SK-N-SH (cell line): Measurements from ENCODE around the gene CCDC34. TPM values are rescaled to one million over a fixed set of nuclear protein-coding genes. Genes with fewer than 3 reads are reported as not detected.

Experiments used
- CTCF ChIA-PET: fragments of 300-600, 350-600 bp; formaldehyde crosslinking; extraction: SDS; loops from one replicate; lab custom pipeline; 2021; lab: Yijun Ruan, JAX
- POLR2A ChIA-PET: fragments of 350-600 bp; sonication (Branson Sonifier 250); formaldehyde crosslinking; extraction: SDS; loops from one replicate; lab custom pipeline; 2020; ENCODE audit warnings: antibody characterized with exemption, inconsistent platforms; lab: Yijun Ruan, JAX
- DNase-seq: peaks from one replicate; pipeline ENCODE4 v3.0.0; 2012
- H2AFZ ChIP-seq: fragments of 200-600 bp; sonication (generic); 2 replicates; pipeline ENCODE4 v1.8.1; 2016; ENCODE audit warnings: antibody characterized with exemption, mild to moderate bottlenecking, low read depth
- H3F3A ChIP-seq: fragments of 200-600 bp; sonication (generic); replicated peaks from 2 replicates; pipeline ENCODE3; 2016; ENCODE audit warnings: antibody characterized with exemption, mild to moderate bottlenecking; ENCODE audit not compliant: insufficient read depth
- H3K27ac ChIP-seq, 2 experiments: fragments of 200-500 bp in 1 of 2; fragments of 200-600 bp in 1 of 2; sonication (Bioruptor generic) in 1 of 2; sonication (generic), shearing (Covaris generic) in 1 of 2; 2 replicates each; pipeline versions ENCODE4 v1.5.1 to v1.6.1; 2014 to 2016; ENCODE audit warnings: low read depth in 2 of 2, inconsistent platforms in 1 of 2, low read length in 1 of 2, mild to moderate bottlenecking in 1 of 2, mixed read lengths in 1 of 2
- H3K27me3 ChIP-seq: fragments of 200-600 bp; sonication (generic), shearing (Covaris generic); 2 replicates; pipeline ENCODE4 v1.6.1; 2016; ENCODE audit warnings: mixed run types; ENCODE audit not compliant: insufficient read depth
- H3K36me3 ChIP-seq, 2 experiments: fragments of 200-500 bp in 1 of 2; fragments of 200-600 bp in 1 of 2; sonication (Bioruptor generic) in 1 of 2; sonication (generic) in 1 of 2; replicated peaks in 1 of 2; 2 replicates each; pipeline versions ENCODE3 to v1.5.1; 2014 to 2016; ENCODE audit warnings: low read length in 1 of 2, mild to moderate bottlenecking in 1 of 2; ENCODE audit not compliant: insufficient read depth in 2 of 2, control insufficient read depth in 1 of 2
- H3K4me1 ChIP-seq, 2 experiments: fragments of 200-500 bp in 1 of 2; fragments of 200-600 bp in 1 of 2; sonication (Bioruptor generic) in 1 of 2; sonication (generic), shearing (Covaris generic) in 1 of 2; 2 replicates each; pipeline versions ENCODE4 v1.5.1 to v1.6.1; 2014 to 2016; ENCODE audit warnings: low read depth in 1 of 2, low read length in 1 of 2, mixed run types in 1 of 2; ENCODE audit not compliant: insufficient read depth in 2 of 2, control insufficient read depth in 1 of 2
- H3K4me2 ChIP-seq: fragments of 200-600 bp; sonication (generic), shearing (Covaris generic); 2 replicates; pipeline ENCODE4 v1.6.1; 2017; ENCODE audit warnings: mixed run types
- H3K4me3 ChIP-seq, 2 experiments: fragments of 200-500 bp in 1 of 2; fragments of 200-600 bp in 1 of 2; sonication (Bioruptor generic) in 1 of 2; sonication (generic), shearing (Covaris generic) in 1 of 2; 2 replicates each; pipeline versions ENCODE4 v1.5.1 to v1.8.1; 2014 to 2016; ENCODE audit warnings: low read depth in 2 of 2, inconsistent platforms in 1 of 2, low read length in 1 of 2, mild to moderate bottlenecking in 1 of 2, mixed read lengths in 1 of 2, moderate library complexity in 1 of 2
- H3K79me2 ChIP-seq: fragments of 200-600 bp; sonication (generic); 2 replicates; pipeline ENCODE4 v1.8.1; 2017; ENCODE audit warnings: mild to moderate bottlenecking; ENCODE audit not compliant: insufficient read depth
- H3K9ac ChIP-seq: fragments of 200-600 bp; sonication (generic); 2 replicates; pipeline ENCODE4 v1.6.1; 2017; ENCODE audit warnings: mixed run types
- H3K9me2 ChIP-seq: fragments of 200-600 bp; sonication (generic); 2 replicates; pipeline ENCODE4 v1.6.1; 2017; ENCODE audit warnings: mixed run types
- H3K9me3 ChIP-seq: fragments of 200-600 bp; sonication (generic); 2 replicates; pipeline ENCODE4 v1.6.1; 2017; ENCODE audit warnings: mixed run types, mild to moderate bottlenecking, moderate library complexity
- H4K20me1 ChIP-seq: fragments of 200-600 bp; sonication (generic); 2 replicates; pipeline ENCODE4 v1.6.1; 2017; ENCODE audit warnings: mild to moderate bottlenecking, mixed run types; ENCODE audit not compliant: insufficient read depth
- CHD2 ChIP-seq: fragments of 150-350 bp; IDR thresholded peaks from 2 replicates; pipeline ENCODE4 v1.6.1; 2018; ENCODE audit warnings: low read length; ENCODE audit not compliant: partially characterized antibody
- ELF1 ChIP-seq: IDR thresholded peaks from 2 replicates; pipeline ENCODE4 v1.4.0; 2012
- EP300 ChIP-seq, 2 experiments: IDR thresholded peaks; 2 replicates each; pipeline versions ENCODE4 v1.4.0 to v1.6.1; 2012; ENCODE audit warnings: borderline replicate concordance in 1 of 2, low read depth in 1 of 2, low read length in 1 of 2
- EZH2phosphoT487 ChIP-seq: fragments of 200-600 bp; sonication (generic); IDR thresholded peaks from 2 replicates; pipeline ENCODE4 v1.6.1; 2017; ENCODE audit warnings: low read depth, mixed run types, mild to moderate bottlenecking, antibody characterized with exemption, moderate library complexity, borderline replicate concordance
- FOSL2 ChIP-seq: IDR thresholded peaks from 2 replicates; pipeline ENCODE4 v1.4.0; 2012; ENCODE audit warnings: low read depth, mild to moderate bottlenecking, moderate library complexity, borderline replicate concordance
- FOXJ3 ChIP-seq: sonication (generic); formaldehyde crosslinking; IDR thresholded peaks from 2 replicates; pipeline ENCODE4 v1.5.1; 2020; ENCODE audit warnings: mild to moderate bottlenecking, missing genetic modification reagents
- FOXM1 ChIP-seq: IDR thresholded peaks from 2 replicates; pipeline ENCODE4 v1.4.0; 2012; ENCODE audit warnings: low read depth, mild to moderate bottlenecking
- JUND ChIP-seq: IDR thresholded peaks from 2 replicates; pipeline ENCODE4 v1.4.0; 2012
- MAX ChIP-seq: IDR thresholded peaks from 2 replicates; pipeline ENCODE4 v1.4.0; 2012; ENCODE audit warnings: low read depth
- MXI1 ChIP-seq: IDR thresholded peaks from 2 replicates; pipeline ENCODE4 v1.6.1; 2012; ENCODE audit warnings: mild to moderate bottlenecking, low read depth, low read length, improper control_type of control experiment
- POLR2AphosphoS5 ChIP-seq: IDR thresholded peaks from 2 replicates; pipeline ENCODE4 v1.6.1; 2012; ENCODE audit warnings: low read depth, low read length
- RCOR1 ChIP-seq: fragments of 150-350 bp; IDR thresholded peaks from 2 replicates; pipeline ENCODE4 v1.6.1; 2017; ENCODE audit warnings: antibody characterized with exemption, low read length
- REST ChIP-seq: IDR thresholded peaks from 2 replicates; pipeline ENCODE4 v1.6.1; 2012; ENCODE audit warnings: mild to moderate bottlenecking, low read depth, low read length, moderate library complexity
- RXRA ChIP-seq: IDR thresholded peaks from 2 replicates; pipeline ENCODE4 v1.4.0; 2012; ENCODE audit warnings: low read depth, mild to moderate bottlenecking, borderline replicate concordance
- TCF12 ChIP-seq: IDR thresholded peaks from 2 replicates; pipeline ENCODE4 v1.4.0; 2012
- polyA plus RNA-seq, 3 experiments: library from polyadenylated mRNA; depleted of rRNA; stranded (reverse); fragments of >200 nt; gene quantifications; 2 replicates each; pipeline ENCODE4 v1.2.3, GENCODE V29; 2012
- TF ChIP-seq, protein P1 (sequence below): fragments of 200-600 bp; sonication (generic); IDR thresholded peaks from 2 replicates; pipeline ENCODE4 v1.6.1; 2017; ENCODE audit warnings: antibody characterized with exemption, mild to moderate bottlenecking, moderate library complexity
- TF ChIP-seq, protein P2 (sequence below): IDR thresholded peaks from 2 replicates; pipeline ENCODE4 v1.4.0; 2012; ENCODE audit warnings: low read depth, borderline replicate concordance

Gene CCDC34
- polyA plus RNA-seq, 1 of the 3 experiments (the other 2 are of a cell fraction): 6.7 TPM

- H3K27ac ChIP-seq: no peak overlapping the region
- H3K4me2 ChIP-seq: no peak overlapping the region
- no peaks in the 10 kb centered on the region for H3K36me3 ChIP-seq
- no peak for TF ChIP-seq FOXM1
- TF ChIP-seq CHD2: no peak
- TF ChIP-seq, protein P1, sequence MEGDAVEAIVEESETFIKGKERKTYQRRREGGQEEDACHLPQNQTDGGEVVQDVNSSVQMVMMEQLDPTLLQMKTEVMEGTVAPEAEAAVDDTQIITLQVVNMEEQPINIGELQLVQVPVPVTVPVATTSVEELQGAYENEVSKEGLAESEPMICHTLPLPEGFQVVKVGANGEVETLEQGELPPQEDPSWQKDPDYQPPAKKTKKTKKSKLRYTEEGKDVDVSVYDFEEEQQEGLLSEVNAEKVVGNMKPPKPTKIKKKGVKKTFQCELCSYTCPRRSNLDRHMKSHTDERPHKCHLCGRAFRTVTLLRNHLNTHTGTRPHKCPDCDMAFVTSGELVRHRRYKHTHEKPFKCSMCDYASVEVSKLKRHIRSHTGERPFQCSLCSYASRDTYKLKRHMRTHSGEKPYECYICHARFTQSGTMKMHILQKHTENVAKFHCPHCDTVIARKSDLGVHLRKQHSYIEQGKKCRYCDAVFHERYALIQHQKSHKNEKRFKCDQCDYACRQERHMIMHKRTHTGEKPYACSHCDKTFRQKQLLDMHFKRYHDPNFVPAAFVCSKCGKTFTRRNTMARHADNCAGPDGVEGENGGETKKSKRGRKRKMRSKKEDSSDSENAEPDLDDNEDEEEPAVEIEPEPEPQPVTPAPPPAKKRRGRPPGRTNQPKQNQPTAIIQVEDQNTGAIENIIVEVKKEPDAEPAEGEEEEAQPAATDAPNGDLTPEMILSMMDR: no peak
- TF ChIP-seq, protein P2, sequence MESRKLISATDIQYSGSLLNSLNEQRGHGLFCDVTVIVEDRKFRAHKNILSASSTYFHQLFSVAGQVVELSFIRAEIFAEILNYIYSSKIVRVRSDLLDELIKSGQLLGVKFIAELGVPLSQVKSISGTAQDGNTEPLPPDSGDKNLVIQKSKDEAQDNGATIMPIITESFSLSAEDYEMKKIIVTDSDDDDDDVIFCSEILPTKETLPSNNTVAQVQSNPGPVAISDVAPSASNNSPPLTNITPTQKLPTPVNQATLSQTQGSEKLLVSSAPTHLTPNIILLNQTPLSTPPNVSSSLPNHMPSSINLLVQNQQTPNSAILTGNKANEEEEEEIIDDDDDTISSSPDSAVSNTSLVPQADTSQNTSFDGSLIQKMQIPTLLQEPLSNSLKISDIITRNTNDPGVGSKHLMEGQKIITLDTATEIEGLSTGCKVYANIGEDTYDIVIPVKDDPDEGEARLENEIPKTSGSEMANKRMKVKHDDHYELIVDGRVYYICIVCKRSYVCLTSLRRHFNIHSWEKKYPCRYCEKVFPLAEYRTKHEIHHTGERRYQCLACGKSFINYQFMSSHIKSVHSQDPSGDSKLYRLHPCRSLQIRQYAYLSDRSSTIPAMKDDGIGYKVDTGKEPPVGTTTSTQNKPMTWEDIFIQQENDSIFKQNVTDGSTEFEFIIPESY: no peak
- TF ChIP-seq FOSL2: no peak
- TF ChIP-seq TCF12: no peak
- TF ChIP-seq MAX: no peak
- no peak for TF ChIP-seq FOXJ3 (CRISPR knock-in tag)
- no peak for TF ChIP-seq REST
- TF ChIP-seq POLR2AphosphoS5: no peak
- no peak for TF ChIP-seq JUND
- TF ChIP-seq RCOR1: no peak
- no peak for TF ChIP-seq EP300 (IDR thresholded peaks at IDR 0.05; ENCODE audit: borderline replicate concordance in 1 of 2, low read depth in 1 of 2, low read length in 1 of 2)
- no peak for TF ChIP-seq RXRA
- TF ChIP-seq MXI1: no peak
- TF ChIP-seq EZH2phosphoT487: no peak
- TF ChIP-seq ELF1: no peak
- TF ChIP-seq, all 33 proteins: peak for 0
- CTCF ChIA-PET: interaction anchor here (1.2 kb wide), 1 partner anchor 117 kb away, joined by 3 read pairs; no protein-coding TSS in a partner anchor
- Histone ChIP-seq H3K4me1 (peaks cover 0 to 10% of the 10 kb centered on the region in 2 experiments; a peak in 1 of 4 replicates), H3K27me3 (no peaks in the 10 kb centered on the region), H3F3A (peaks cover 10% of the 10 kb centered on the region), H3K79me2 (no peaks in the 10 kb centered on the region), H2AFZ (no peak overlapping the region), H4K20me1 (no peaks in the 10 kb centered on the region), H3K9ac (no peak overlapping the region), H3K4me3 (no peak overlapping the region), H3K9me2 (no peaks in the 10 kb centered on the region), H3K9me3 (no peaks in the 10 kb centered on the region)
- no peak for DNase-seq
- POLR2A ChIA-PET: no interaction called here
These were observed 62.0 kb downstream of the CCDC34 start for GRCh38 chr11:27300974-27301373.
